ENCODE measurements around the gene ARL8A. TPM values are rescaled to one million over a fixed set of nuclear protein-coding genes. Genes with fewer than 3 reads are reported as not detected.

ARL8A gene
- total and polyA plus RNA-seq, 2 donors (not counting 1 experiment from before 2014, with no cell fraction given) = 67.6 to 70.7 TPM

- no peak overlapping the region for H2AFZ ChIP-seq (ENCODE audit: insufficient read depth, low read depth, low read length, poor library complexity, severe bottlenecking)
- no peak overlapping the region for H3K4me3 ChIP-seq (ENCODE audit: control extremely low read depth in 1 of 5, extremely low read depth in 1 of 5, insufficient read depth in 1 of 5, low read depth in 2 of 5, low read length in 4 of 5)
- ChIA-PET POLR2A (no interaction called here), CTCF (no interaction called here)
- Mint-ChIP-seq H3K9me3 (ENCODE audit: insufficient read depth) (no peaks in the 10 kb centered on the region), H3K27ac (no peak overlapping the region), H3K4me1 (peaks cover 2% of the 10 kb centered on the region), H3K4me3 (no peak overlapping the region), H3K27me3 (peaks cover 12% of the 10 kb centered on the region)
- no peak overlapping the region for H3K27ac ChIP-seq (ENCODE audit: low read length in 2 of 2)
- H3K4me1 ChIP-seq (ENCODE audit: control insufficient read depth in 2 of 2, insufficient read depth in 2 of 2, low read length in 2 of 2) = no peaks in the 10 kb centered on the region
- intact Hi-C loops (cut with micrococcal nuclease) = no loop called here
- no peaks in the 10 kb centered on the region for H3K79me2 ChIP-seq (ENCODE audit: control insufficient read depth, insufficient read depth, low read length)
- 72% methylated on average over 5 of the region's 11 CpGs for WGBS (ENCODE audit: insufficient coverage)
- H3K27me3 ChIP-seq (replicated peaks in 1 of 4; ENCODE audit: control extremely low read depth in 1 of 4, control insufficient read depth in 3 of 4, insufficient read depth in 4 of 4, low read length in 3 of 4) = peaks cover 0 to 3% (median 0%) of the 10 kb centered on the region in 4 experiments
- DNase-seq (no peak), ATAC-seq (ENCODE audit: low read depth) (no peak)
- TF ChIP-seq, protein P1, sequence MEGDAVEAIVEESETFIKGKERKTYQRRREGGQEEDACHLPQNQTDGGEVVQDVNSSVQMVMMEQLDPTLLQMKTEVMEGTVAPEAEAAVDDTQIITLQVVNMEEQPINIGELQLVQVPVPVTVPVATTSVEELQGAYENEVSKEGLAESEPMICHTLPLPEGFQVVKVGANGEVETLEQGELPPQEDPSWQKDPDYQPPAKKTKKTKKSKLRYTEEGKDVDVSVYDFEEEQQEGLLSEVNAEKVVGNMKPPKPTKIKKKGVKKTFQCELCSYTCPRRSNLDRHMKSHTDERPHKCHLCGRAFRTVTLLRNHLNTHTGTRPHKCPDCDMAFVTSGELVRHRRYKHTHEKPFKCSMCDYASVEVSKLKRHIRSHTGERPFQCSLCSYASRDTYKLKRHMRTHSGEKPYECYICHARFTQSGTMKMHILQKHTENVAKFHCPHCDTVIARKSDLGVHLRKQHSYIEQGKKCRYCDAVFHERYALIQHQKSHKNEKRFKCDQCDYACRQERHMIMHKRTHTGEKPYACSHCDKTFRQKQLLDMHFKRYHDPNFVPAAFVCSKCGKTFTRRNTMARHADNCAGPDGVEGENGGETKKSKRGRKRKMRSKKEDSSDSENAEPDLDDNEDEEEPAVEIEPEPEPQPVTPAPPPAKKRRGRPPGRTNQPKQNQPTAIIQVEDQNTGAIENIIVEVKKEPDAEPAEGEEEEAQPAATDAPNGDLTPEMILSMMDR (IDR thresholded peaks at IDR 0.05) = no peak
- TF ChIP-seq EZH2 (IDR thresholded peaks at IDR 0.05; ENCODE audit: borderline replicate concordance, insufficient read depth, low read depth, low read length, poor library complexity, severe bottlenecking) = no peak
- H3K9ac ChIP-seq (ENCODE audit: low read length) = no peak overlapping the region
- no peaks in the 10 kb centered on the region for H3K9me3 ChIP-seq (ENCODE audit: control extremely low read depth in 1 of 3, control insufficient read depth in 2 of 3, insufficient read depth in 1 of 3, low read length in 2 of 3)
- H3K4me2 ChIP-seq (replicated peaks; ENCODE audit: low read depth, low read length, poor library complexity, severe bottlenecking) = no peak overlapping the region
- H3K36me3 ChIP-seq (replicated peaks in 1 of 2; ENCODE audit: control extremely low read depth in 1 of 2, control insufficient read depth in 1 of 2, extremely low read depth in 1 of 2, insufficient read depth in 2 of 2, low read length in 1 of 2) = peaks cover 0 to 35% of the 10 kb centered on the region in 2 experiments
- H4K20me1 ChIP-seq (ENCODE audit: control insufficient read depth, insufficient read depth, low read length, poor library complexity, severe bottlenecking) = peaks cover 10% of the 10 kb centered on the region
These were observed 14.2 kb downstream of the ARL8A start for GRCh38 chr1:202130297-202130721.

- CTCF ChIA-PET = no interaction called here
- Histone ChIP-seq H3K4me1 (ENCODE audit: control insufficient read depth in 2 of 2, insufficient read depth in 2 of 2, low read length in 2 of 2) (no peaks in the 10 kb centered on the region), H3K27me3 (replicated peaks in 1 of 4; ENCODE audit: control extremely low read depth in 1 of 4, control insufficient read depth in 3 of 4, insufficient read depth in 4 of 4, low read length in 3 of 4) (peaks cover 0 to 3% (median 0%) of the 10 kb centered on the region in 4 experiments), H2AFZ (ENCODE audit: insufficient read depth, low read depth, low read length, poor library complexity, severe bottlenecking) (no peak overlapping the region), H3K79me2 (ENCODE audit: control insufficient read depth, insufficient read depth, low read length) (no peaks in the 10 kb centered on the region), H3K27ac (ENCODE audit: low read length in 2 of 2) (no peak overlapping the region), H3K4me3 (ENCODE audit: control extremely low read depth in 1 of 5, extremely low read depth in 1 of 5, insufficient read depth in 1 of 5, low read depth in 2 of 5, low read length in 4 of 5) (no peak overlapping the region), H3K4me2 (replicated peaks; ENCODE audit: low read depth, low read length, poor library complexity, severe bottlenecking) (no peak overlapping the region), H3K9ac (ENCODE audit: low read length) (no peak overlapping the region), H3K36me3 (replicated peaks in 1 of 2; ENCODE audit: control extremely low read depth in 1 of 2, control insufficient read depth in 1 of 2, extremely low read depth in 1 of 2, insufficient read depth in 2 of 2, low read length in 1 of 2) (peaks cover 0 to 28% of the 10 kb centered on the region in 2 experiments), H4K20me1 (ENCODE audit: control insufficient read depth, insufficient read depth, low read length, poor library complexity, severe bottlenecking) (peaks cover 4% of the 10 kb centered on the region), H3K9me3 (ENCODE audit: control extremely low read depth in 1 of 3, control insufficient read depth in 2 of 3, insufficient read depth in 1 of 3, low read length in 2 of 3) (no peaks in the 10 kb centered on the region)
- H3K9me3 Mint-ChIP-seq (ENCODE audit: insufficient read depth) = no peaks in the 10 kb centered on the region
- intact Hi-C loops (cut with micrococcal nuclease) = no loop called here
- ATAC-seq (ENCODE audit: low read depth) (no peak), DNase-seq (no peak)
- 95% methylated on average over 5 of the region's 8 CpGs for WGBS (ENCODE audit: insufficient coverage)
- H3K4me3 Mint-ChIP-seq = no peak overlapping the region
- peaks cover 12% of the 10 kb centered on the region for H3K27me3 Mint-ChIP-seq
- POLR2A ChIA-PET = no interaction called here
- H3K4me1 Mint-ChIP-seq = no peaks in the 10 kb centered on the region
- no peak overlapping the region for H3K27ac Mint-ChIP-seq
- TF ChIP-seq, protein P1 (IDR thresholded peaks at IDR 0.05) = no peak
- TF ChIP-seq EZH2 (IDR thresholded peaks at IDR 0.05; ENCODE audit: borderline replicate concordance, insufficient read depth, low read depth, low read length, poor library complexity, severe bottlenecking) = no peak
These were observed 14.9 kb downstream of the ARL8A start for GRCh38 chr1:202129453-202130296.

All from B cell (primary cell).